Cardiac muscle cell (in vitro differentiated cells and primary cell): ENCODE data around the gene FBXL22. TPM values are rescaled to one million over a fixed set of nuclear protein-coding genes. Genes with fewer than 3 reads are reported as not detected.

Experiments
- DNase-seq, 2 donors: peaks; one replicate each; pipeline versions ENCODE4 v3.0.0 to v3.0.0-alpha.2; 2010 to 2017; ENCODE audit warnings: low read depth in 1 of 2, low spot score in 1 of 2
- H3K27ac ChIP-seq: fragments of 200-600 bp; sonication (generic); 2 replicates; pipeline ENCODE4 v1.5.1; 2016
- H3K27me3 ChIP-seq: fragments of 200-600 bp; sonication (generic); 2 replicates; pipeline ENCODE4 v1.6.0; 2016; ENCODE audit warnings: control low read depth
- H3K36me3 ChIP-seq: fragments of 200-600 bp; sonication (generic); 2 replicates; pipeline ENCODE4 v1.5.1; 2016; ENCODE audit warnings: control low read depth
- H3K4me1 ChIP-seq: fragments of 200-600 bp; sonication (generic); 2 replicates; pipeline ENCODE4 v1.8.1; 2017; ENCODE audit warnings: low read depth, mild to moderate bottlenecking, mixed run types
- H3K4me3 ChIP-seq: fragments of 200-600 bp; sonication (generic); 2 replicates; pipeline ENCODE4 v1.5.1; 2016; ENCODE audit warnings: mild to moderate bottlenecking
- H3K9me3 ChIP-seq: fragments of 200-600 bp; sonication (generic); 2 replicates; pipeline ENCODE4 v1.5.1; 2017; ENCODE audit warnings: low read depth, mild to moderate bottlenecking, control low read depth
- polyA plus RNA-seq: library from polyadenylated mRNA; unstranded; fragments of >200 nt; fragmentation: Nextera tagmentation; extraction: Ambion mirVana; gene quantifications from 2 replicates; pipeline ENCODE4 v1.2.1, GENCODE V29; 2016
- total RNA-seq: library from RNA; depleted of rRNA; stranded (reverse); fragments of >200 nt; gene quantifications from 2 replicates; pipeline ENCODE4 v1.2.3, GENCODE V29; 2016
- TF ChIP-seq, protein P1 (sequence below): IDR thresholded peaks from 2 replicates; pipeline ENCODE4 v1.5.1; 2012; ENCODE audit warnings: low read depth, mild to moderate bottlenecking, low read length

The FBXL22 gene
- total and polyA plus RNA-seq, 2 experiments from 2014 or later: 14.4 to 26.5 TPM

DNA sequence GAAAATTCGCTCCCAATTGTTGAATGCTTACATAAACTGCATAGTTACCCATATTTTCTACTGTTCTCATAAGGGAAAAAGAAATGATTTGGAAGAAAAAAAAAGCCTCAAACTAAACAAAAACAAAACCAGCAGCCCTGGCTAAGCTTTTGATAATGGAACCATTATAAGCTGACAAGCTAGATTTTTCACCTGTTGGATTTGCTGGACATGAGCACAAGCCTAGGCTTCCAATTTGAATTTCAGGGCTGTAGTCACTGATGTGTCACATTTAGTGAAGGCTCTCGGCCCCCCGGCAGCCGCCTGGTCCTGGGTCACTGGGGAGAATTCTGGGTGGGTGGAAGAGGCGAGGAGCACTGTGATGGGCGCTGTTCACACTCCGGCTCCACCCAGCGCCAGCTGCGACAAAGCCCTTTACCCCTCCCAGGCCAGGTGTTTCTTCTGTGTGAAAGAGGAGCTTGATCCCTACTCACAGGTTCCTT is 4.6 kb downstream of the FBXL22 start:
- H3K9me3 ChIP-seq: no peaks in the 10 kb centered on the region
- H3K27me3 ChIP-seq: peaks cover 8% of the 10 kb centered on the region
- no peak overlapping the region for H3K27ac ChIP-seq
- TF ChIP-seq, protein P1, sequence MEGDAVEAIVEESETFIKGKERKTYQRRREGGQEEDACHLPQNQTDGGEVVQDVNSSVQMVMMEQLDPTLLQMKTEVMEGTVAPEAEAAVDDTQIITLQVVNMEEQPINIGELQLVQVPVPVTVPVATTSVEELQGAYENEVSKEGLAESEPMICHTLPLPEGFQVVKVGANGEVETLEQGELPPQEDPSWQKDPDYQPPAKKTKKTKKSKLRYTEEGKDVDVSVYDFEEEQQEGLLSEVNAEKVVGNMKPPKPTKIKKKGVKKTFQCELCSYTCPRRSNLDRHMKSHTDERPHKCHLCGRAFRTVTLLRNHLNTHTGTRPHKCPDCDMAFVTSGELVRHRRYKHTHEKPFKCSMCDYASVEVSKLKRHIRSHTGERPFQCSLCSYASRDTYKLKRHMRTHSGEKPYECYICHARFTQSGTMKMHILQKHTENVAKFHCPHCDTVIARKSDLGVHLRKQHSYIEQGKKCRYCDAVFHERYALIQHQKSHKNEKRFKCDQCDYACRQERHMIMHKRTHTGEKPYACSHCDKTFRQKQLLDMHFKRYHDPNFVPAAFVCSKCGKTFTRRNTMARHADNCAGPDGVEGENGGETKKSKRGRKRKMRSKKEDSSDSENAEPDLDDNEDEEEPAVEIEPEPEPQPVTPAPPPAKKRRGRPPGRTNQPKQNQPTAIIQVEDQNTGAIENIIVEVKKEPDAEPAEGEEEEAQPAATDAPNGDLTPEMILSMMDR: no peak
- peaks cover 36% of the 10 kb centered on the region for H3K4me1 ChIP-seq
- H3K4me3 ChIP-seq: peak overlapping the region; percentile 47
- no peaks in the 10 kb centered on the region for H3K36me3 ChIP-seq
- DNase-seq: no peak

DNA sequence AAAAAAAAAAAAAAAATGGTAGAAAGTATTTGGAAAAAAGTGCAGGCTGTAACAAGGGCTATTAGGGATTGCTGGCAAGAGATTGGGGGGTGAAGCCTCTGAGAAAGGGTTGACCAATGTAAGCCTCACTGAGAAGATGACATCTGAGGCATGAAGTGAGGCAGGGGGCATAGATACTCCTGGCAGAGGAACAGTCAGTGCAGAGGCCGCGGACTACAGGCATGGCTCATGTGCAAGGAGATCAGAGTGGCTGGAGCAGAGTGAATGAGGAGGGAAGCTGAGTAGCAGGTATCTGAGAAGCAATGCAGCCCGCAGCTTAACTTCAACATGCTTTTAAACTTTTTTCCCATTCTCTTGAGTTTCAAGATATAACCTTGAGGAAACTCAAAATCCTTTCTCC is 5.4 kb downstream of the FBXL22 start:
- Histone ChIP-seq H3K4me3 (no peak overlapping the region), H3K27ac (no peak overlapping the region), H3K27me3 (peaks cover 8% of the 10 kb centered on the region), H3K36me3 (no peaks in the 10 kb centered on the region), H3K9me3 (no peaks in the 10 kb centered on the region), H3K4me1 (peaks cover 28% of the 10 kb centered on the region)
- DNase-seq: no peak
- TF ChIP-seq, protein P1: no peak

DNA sequence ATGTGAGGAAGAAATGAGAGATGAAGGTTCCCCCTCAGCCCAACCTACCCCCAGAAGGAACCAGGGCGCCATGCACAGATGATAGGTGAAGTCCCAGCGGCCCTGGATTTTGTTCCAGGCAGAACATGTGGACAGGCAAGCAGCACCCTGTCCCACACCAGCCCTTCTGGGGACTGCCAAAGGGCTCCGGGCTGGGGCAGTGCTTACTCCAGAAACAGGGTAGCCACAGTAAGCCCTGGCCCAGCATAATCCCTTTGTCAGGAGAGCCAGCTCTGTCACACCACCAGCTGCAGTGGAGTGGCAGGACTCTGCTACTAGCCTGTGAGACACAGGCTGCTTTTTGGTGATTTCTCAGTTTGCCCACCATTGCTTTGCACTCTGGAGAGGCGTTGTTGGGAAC is 6.3 kb downstream of the FBXL22 start:
- no peak for DNase-seq
- Histone ChIP-seq H3K4me3 (no peak overlapping the region), H3K27ac (no peak overlapping the region), H3K9me3 (no peaks in the 10 kb centered on the region), H3K4me1 (peaks cover 19% of the 10 kb centered on the region), H3K27me3 (peaks cover 8% of the 10 kb centered on the region), H3K36me3 (no peaks in the 10 kb centered on the region)
- TF ChIP-seq, protein P1: no peak

DNA sequence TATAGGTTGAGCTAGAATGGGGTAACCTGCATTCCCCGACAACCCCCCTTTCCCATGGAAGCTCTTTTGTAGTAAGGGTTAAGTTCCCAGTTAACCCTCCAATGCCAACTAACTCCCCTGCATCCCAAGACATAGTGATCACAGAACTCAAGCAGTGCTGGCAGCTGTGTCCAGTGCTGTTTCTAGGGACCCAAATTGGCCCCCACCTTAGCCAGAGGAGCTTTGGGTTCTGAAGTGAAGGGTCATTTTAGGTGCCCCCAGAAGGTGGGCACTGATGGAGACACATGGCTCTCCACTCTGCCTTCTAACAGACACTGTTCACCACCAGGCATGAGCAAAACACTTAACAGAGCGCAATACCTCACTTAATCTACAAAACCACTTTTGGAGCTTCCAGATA is 7.1 kb downstream of the FBXL22 start:
- no peak overlapping the region for H3K4me3 ChIP-seq
- TF ChIP-seq, protein P1: no peak
- peaks cover 3% of the 10 kb centered on the region for H3K36me3 ChIP-seq
- no peaks in the 10 kb centered on the region for H3K9me3 ChIP-seq
- H3K27me3 ChIP-seq: peaks cover 8% of the 10 kb centered on the region
- no peak for DNase-seq
- H3K27ac ChIP-seq: no peak overlapping the region
- H3K4me1 ChIP-seq: peaks cover 11% of the 10 kb centered on the region

DNA sequence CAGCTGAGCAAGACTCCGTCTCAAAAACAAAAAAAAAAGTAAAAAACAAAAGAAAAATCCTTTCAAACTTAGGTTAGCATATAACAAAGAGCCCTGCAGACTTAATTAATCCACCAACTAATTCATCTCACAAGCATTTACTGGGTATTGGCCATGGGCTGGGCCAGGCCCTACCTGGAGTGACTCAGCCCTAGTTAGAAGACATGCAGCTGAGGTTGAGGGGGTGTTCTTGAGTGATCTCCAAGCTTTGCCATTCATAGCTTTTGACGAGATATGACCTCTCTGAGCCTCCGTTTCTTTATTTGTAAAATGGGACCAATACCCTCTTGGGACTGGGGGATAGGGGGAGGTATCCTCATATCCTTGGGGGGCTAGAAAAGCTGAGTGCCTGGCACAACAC is 7.8 kb downstream of the FBXL22 start:
- Histone ChIP-seq H3K9me3 (no peaks in the 10 kb centered on the region), H3K27ac (no peak overlapping the region), H3K4me1 (peaks cover 10% of the 10 kb centered on the region), H3K36me3 (peaks cover 3% of the 10 kb centered on the region), H3K27me3 (peaks cover 8% of the 10 kb centered on the region), H3K4me3 (no peak overlapping the region)
- no peak for DNase-seq
- TF ChIP-seq, protein P1: no peak

DNA sequence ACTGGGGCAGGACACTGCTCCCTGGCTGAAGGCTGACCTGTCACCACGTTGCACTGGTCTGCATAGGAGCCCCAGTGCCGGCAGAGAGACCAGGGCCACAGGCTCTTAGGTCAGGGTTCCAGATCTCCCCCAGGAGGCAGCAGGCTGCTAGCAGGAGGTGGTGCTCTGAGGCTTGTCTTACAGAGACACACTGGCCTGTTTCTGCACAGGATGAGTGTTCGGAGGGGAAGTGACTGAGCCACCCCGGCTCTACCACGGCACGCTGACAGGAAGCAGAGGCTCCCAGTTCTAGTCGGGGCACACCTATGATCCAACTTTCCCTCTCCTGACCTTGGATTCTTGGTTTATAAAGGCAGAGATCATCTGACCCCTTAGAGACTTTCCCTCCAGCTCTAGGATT is 8.6 kb downstream of the FBXL22 start:
- Histone ChIP-seq H3K9me3 (no peaks in the 10 kb centered on the region), H3K4me1 (peaks cover 13% of the 10 kb centered on the region), H3K27ac (no peak overlapping the region), H3K27me3 (peaks cover 8% of the 10 kb centered on the region), H3K36me3 (peaks cover 3% of the 10 kb centered on the region), H3K4me3 (no peak overlapping the region)
- TF ChIP-seq, protein P1: no peak
- DNase-seq: no peak
